Gastrocnemius medialis (tissue), 4 donors: ENCODE data around the gene CNTN4.

Experiments used
- CTCF ChIP-seq, 5 experiments: fragments of 450-650 bp in 3 of 5; fragments of 200-600 bp in 2 of 5; sonication (generic) in 2 of 5; IDR thresholded peaks in 4 of 5; conservative IDR thresholded peaks in 1 of 5; 1 replicate in 4 of 5; 2 replicates in 1 of 5; pipeline ENCODE4 v1.5.1; 2016 to 2019; ENCODE audit warnings: antibody characterized with exemption in 5 of 5, mild to moderate bottlenecking in 3 of 5, moderate library complexity in 3 of 5
- POLR2A ChIP-seq, 2 donors: fragments of 450-650 bp; IDR thresholded peaks; one replicate each; pipeline ENCODE4 v1.6.1; 2017; ENCODE audit warnings: antibody characterized with exemption in 2 of 2, mild to moderate bottlenecking in 2 of 2, moderate library complexity in 2 of 2

- TF ChIP-seq CTCF (IDR thresholded peaks at IDR 0.05 in 4 of 5, conservative IDR thresholded peaks at IDR 0.05 in 1 of 5), result no peak
- TF ChIP-seq POLR2A (IDR thresholded peaks at IDR 0.05), result no peak
Observed at GRCh38 chr3:2961576-2961975, 862.9 kb downstream of the CNTN4 start.
